OCI-LY1 (cell line): ENCODE results near the gene SLC25A17.

Experiments
- H2AFZ ChIP-seq: fragments of 200-600 bp; sonication (generic), shearing (Covaris generic); 2 replicates; pipeline ENCODE4 v1.6.0; 2014; ENCODE audit warnings: antibody characterized with exemption, mild to moderate bottlenecking, low read length
- H3F3A ChIP-seq: fragments of 200-600 bp; sonication (generic), shearing (Covaris generic); 2 replicates; pipeline ENCODE4 v1.6.0; 2014; ENCODE audit warnings: mild to moderate bottlenecking, antibody characterized with exemption, low read length, moderate library complexity; ENCODE audit not compliant: insufficient read depth
- H3K27ac ChIP-seq: fragments of 200-600 bp; sonication (generic); 2 replicates; pipeline ENCODE4 v1.5.1; 2014; ENCODE audit warnings: low read length, mixed run types, mild to moderate bottlenecking, low read depth; ENCODE audit not compliant: poor library complexity, severe bottlenecking
- H3K27me3 ChIP-seq: fragments of 200-600 bp; sonication (generic); 2 replicates; pipeline ENCODE4 v1.6.0; 2014; ENCODE audit warnings: antibody characterized with exemption, mild to moderate bottlenecking, low read length, moderate library complexity; ENCODE audit not compliant: insufficient read depth
- H3K36me3 ChIP-seq: fragments of 200-600 bp; sonication (generic); 2 replicates; pipeline ENCODE4 v1.6.1; 2014; ENCODE audit warnings: mild to moderate bottlenecking, antibody characterized with exemption, low read length, moderate library complexity, mixed read lengths; ENCODE audit not compliant: insufficient read depth
- H3K4me1 ChIP-seq: fragments of 200-600 bp; sonication (generic); 2 replicates; pipeline ENCODE4 v1.5.1; 2014; ENCODE audit warnings: mild to moderate bottlenecking, low read length, moderate library complexity; ENCODE audit not compliant: insufficient read depth, severe bottlenecking
- H3K4me2 ChIP-seq: fragments of 200-600 bp; sonication (generic), shearing (Covaris generic); 2 replicates; pipeline ENCODE4 v1.6.1; 2014; ENCODE audit warnings: low read length
- H3K4me3 ChIP-seq: fragments of 200-600 bp; sonication (generic); 2 replicates; pipeline ENCODE4 v1.5.1; 2014; ENCODE audit warnings: low read length, low read depth, mild to moderate bottlenecking, mixed read lengths; ENCODE audit not compliant: poor library complexity, severe bottlenecking
- H3K79me2 ChIP-seq: fragments of 200-600 bp; shearing (Covaris generic); 2 replicates; pipeline ENCODE4 v1.6.1; 2016; ENCODE audit warnings: mixed run types, low read length, mixed read lengths; ENCODE audit not compliant: insufficient read depth
- H3K9ac ChIP-seq: fragments of 200-600 bp; sonication (generic), shearing (Covaris generic); 2 replicates; pipeline ENCODE4 v1.6.1; 2014; ENCODE audit warnings: mild to moderate bottlenecking, low read length, mixed read lengths
- H3K9me2 ChIP-seq: fragments of 200-600 bp; sonication (generic), shearing (Covaris generic); 2 replicates; pipeline ENCODE4 v1.6.1; 2014; ENCODE audit warnings: low read depth, mild to moderate bottlenecking, low read length, mixed read lengths
- H3K9me3 ChIP-seq: fragments of 200-600 bp; shearing (Covaris generic); 2 replicates; pipeline ENCODE4 v1.6.1; 2014; ENCODE audit warnings: low read length, mixed read lengths
- H4K20me1 ChIP-seq: fragments of 200-600 bp; sonication (generic), shearing (Covaris generic); 2 replicates; pipeline ENCODE4 v1.6.0; 2016; ENCODE audit warnings: mild to moderate bottlenecking, low read length; ENCODE audit not compliant: insufficient read depth
- EZH2 ChIP-seq: fragments of 200-600 bp; sonication (generic), shearing (Covaris generic); IDR thresholded peaks from 2 replicates; pipeline ENCODE4 v1.8.0; 2017; ENCODE audit warnings: borderline replicate concordance, mixed run types, mild to moderate bottlenecking, antibody characterized with exemption, low read length, moderate library complexity, mixed read lengths
- TF ChIP-seq, protein P1 (sequence below): fragments of 200-600 bp; sonication (generic), shearing (Covaris generic); IDR thresholded peaks from 2 replicates; pipeline ENCODE4 v1.5.1; 2017; ENCODE audit warnings: mild to moderate bottlenecking, antibody characterized with exemption, low read length, moderate library complexity, mixed read lengths

The SLC25A17 gene

DNA sequence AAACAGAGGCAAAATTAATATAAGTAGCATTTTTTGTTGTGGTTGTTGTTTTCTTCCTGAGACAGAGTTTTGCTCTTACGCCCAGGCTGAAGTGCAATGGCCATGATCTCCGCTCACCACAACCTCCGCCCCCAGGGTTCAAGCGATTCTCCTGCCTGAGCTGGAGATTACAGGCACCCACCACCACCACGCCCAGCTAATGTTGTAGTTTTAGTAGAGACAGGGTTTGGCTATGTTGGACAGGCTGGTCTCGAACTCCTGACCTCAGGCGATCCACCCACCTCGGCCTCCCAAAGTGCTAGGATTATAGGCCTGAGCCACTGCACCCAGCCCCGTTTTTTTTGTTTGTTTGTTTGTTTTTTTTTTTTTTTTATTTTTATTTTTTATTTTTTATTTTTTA lies 75.4 kb downstream of the SLC25A17 start:
- no peak overlapping the region for H3K9ac ChIP-seq
- no peak overlapping the region for H3K27ac ChIP-seq
- no peaks in the 10 kb centered on the region for H3K79me2 ChIP-seq
- H2AFZ ChIP-seq = no peak overlapping the region
- no peaks in the 10 kb centered on the region for H3K9me2 ChIP-seq
- no peaks in the 10 kb centered on the region for H3K27me3 ChIP-seq
- no peak for TF ChIP-seq EZH2
- TF ChIP-seq, protein P1, sequence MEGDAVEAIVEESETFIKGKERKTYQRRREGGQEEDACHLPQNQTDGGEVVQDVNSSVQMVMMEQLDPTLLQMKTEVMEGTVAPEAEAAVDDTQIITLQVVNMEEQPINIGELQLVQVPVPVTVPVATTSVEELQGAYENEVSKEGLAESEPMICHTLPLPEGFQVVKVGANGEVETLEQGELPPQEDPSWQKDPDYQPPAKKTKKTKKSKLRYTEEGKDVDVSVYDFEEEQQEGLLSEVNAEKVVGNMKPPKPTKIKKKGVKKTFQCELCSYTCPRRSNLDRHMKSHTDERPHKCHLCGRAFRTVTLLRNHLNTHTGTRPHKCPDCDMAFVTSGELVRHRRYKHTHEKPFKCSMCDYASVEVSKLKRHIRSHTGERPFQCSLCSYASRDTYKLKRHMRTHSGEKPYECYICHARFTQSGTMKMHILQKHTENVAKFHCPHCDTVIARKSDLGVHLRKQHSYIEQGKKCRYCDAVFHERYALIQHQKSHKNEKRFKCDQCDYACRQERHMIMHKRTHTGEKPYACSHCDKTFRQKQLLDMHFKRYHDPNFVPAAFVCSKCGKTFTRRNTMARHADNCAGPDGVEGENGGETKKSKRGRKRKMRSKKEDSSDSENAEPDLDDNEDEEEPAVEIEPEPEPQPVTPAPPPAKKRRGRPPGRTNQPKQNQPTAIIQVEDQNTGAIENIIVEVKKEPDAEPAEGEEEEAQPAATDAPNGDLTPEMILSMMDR = no peak
- no peaks in the 10 kb centered on the region for H3F3A ChIP-seq
- H3K4me1 ChIP-seq = no peaks in the 10 kb centered on the region
- H3K36me3 ChIP-seq = no peaks in the 10 kb centered on the region
- H3K4me2 ChIP-seq = no peak overlapping the region
- peaks cover 12% of the 10 kb centered on the region for H3K9me3 ChIP-seq
- no peaks in the 10 kb centered on the region for H4K20me1 ChIP-seq
- no peak overlapping the region for H3K4me3 ChIP-seq

DNA sequence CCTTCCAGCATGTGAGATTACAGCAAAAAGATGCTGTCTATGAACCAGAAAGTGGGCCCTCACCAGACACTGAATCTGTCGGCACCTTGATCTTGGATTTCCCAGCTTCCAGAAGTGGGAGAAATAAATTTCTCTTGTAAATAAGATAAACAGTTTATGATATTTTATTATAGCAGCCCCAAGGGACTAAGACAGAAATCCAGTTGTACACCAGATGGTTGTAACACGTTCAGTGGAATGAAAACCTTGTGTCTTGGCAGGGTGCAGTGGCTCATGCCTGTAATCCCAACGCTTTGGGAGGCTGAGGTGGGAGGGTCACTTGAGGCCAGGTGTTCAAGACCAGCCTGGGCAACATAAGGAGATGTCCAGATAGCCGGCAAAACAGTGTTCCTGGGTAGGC lies 78.0 kb downstream of the SLC25A17 start:
- Histone ChIP-seq H3K4me3 (no peak overlapping the region), H3K9me3 (no peaks in the 10 kb centered on the region), H3K9me2 (no peaks in the 10 kb centered on the region), H3F3A (no peaks in the 10 kb centered on the region), H3K36me3 (no peaks in the 10 kb centered on the region), H3K27me3 (no peaks in the 10 kb centered on the region), H3K4me1 (no peaks in the 10 kb centered on the region), H3K27ac (no peak overlapping the region), H3K79me2 (no peaks in the 10 kb centered on the region), H3K4me2 (no peak overlapping the region), H3K9ac (no peak overlapping the region), H2AFZ (no peak overlapping the region), H4K20me1 (no peaks in the 10 kb centered on the region)
- no peak for TF ChIP-seq EZH2
- TF ChIP-seq, protein P1 = no peak

DNA sequence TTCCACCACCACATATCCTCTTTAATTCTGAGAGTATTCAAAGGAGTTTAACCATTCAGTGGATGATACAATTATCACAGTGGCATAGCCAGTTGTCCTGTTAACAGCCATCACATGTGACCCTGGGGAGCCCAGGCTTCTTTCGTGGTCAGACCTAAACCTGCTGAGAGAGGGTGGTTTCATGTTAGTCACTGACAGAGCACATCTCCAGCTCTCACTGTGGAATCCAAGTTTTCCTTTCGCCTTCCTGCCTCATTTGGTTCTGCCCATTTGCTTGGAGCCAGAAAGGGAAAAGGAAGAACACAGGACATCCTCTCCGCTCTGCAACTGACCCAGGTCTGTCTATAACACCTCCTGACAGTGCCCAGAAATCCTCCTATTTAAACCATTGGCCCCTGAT lies 79.4 kb downstream of the SLC25A17 start:
- H2AFZ ChIP-seq = no peak overlapping the region
- H3K9me3 ChIP-seq = no peaks in the 10 kb centered on the region
- no peaks in the 10 kb centered on the region for H3K79me2 ChIP-seq
- H3K4me3 ChIP-seq = no peak overlapping the region
- no peak overlapping the region for H3K4me2 ChIP-seq
- H3K27ac ChIP-seq = no peak overlapping the region
- no peak overlapping the region for H3K9ac ChIP-seq
- H3K36me3 ChIP-seq = no peaks in the 10 kb centered on the region
- H3K4me1 ChIP-seq = peaks cover 8% of the 10 kb centered on the region
- H3F3A ChIP-seq = no peaks in the 10 kb centered on the region
- no peaks in the 10 kb centered on the region for H3K27me3 ChIP-seq
- H3K9me2 ChIP-seq = no peaks in the 10 kb centered on the region
- TF ChIP-seq, protein P1 = no peak
- no peak for TF ChIP-seq EZH2
- H4K20me1 ChIP-seq = no peaks in the 10 kb centered on the region
